ENCODE measurements around the gene PLEKHM3.

Gene PLEKHM3

GRCh38 chr2:207849443-207849842 is 175.9 kb downstream of the PLEKHM3 start:
- DNase-seq: no peak

DNA sequence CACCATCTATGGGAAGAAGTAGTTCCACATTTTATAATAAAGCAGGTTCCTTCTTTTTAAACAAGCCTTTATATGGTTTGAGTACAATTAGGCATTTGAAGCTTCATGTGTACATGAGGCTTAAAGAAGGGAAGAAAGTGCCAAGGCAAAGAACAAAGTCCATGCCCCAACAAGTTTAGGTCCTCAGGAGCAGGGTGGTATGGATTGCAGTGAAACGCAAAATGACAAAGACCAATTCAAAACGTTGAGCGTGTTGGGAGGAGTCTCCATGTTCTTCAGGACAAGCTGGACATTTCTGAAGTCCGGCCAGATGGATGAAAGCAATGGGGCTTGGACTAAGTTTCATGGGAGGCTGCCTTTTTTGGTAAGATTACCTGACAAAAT is 176.8 kb downstream of the PLEKHM3 start:
- no peak for DNase-seq

DNA sequence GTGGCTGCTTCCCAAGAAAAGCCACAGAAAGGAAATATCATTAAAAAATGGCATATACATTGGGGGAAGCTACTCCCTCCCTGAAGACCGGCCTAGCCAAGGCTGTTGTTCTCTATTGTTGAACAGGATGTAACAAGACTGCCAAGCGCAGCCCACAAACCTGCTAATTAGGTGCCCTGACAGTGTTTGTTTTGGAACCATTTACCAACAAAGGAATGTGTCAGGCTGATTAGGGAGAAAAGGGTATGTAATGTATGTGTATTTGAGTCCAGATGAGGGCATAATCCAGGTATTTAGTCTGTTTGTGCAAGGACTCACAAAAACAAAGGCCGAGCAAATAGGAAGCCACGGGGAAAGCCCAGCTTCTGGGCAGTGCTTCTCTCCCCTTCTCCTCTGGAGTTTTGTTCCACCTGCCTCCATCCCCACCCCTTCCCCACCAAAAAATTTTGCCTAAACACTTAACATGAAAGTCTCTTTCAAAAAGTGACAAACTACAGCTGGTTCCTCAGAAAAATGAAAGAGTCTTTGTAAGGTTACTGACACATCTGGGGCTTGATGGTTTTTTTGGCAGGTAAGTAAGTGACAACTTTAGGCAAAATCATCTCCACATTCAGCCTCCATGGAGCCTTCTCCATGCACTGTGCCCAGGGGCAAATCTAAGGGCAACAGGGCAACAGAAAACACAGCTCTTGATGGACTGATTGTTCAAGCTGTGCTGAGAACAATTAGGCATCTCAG is 177.4 kb downstream of the PLEKHM3 start:
- peak; percentile 62 for DNase-seq

GRCh38 chr2:207847098-207847806 is 178.1 kb downstream of the PLEKHM3 start:
- no peak for DNase-seq

GRCh38 chr2:207845202-207845864 is 180.0 kb downstream of the PLEKHM3 start:
- DNase-seq: no peak

- DNase-seq: no peak
These were observed 180.7 kb downstream of the PLEKHM3 start for GRCh38 chr2:207844648-207845047.

DNA sequence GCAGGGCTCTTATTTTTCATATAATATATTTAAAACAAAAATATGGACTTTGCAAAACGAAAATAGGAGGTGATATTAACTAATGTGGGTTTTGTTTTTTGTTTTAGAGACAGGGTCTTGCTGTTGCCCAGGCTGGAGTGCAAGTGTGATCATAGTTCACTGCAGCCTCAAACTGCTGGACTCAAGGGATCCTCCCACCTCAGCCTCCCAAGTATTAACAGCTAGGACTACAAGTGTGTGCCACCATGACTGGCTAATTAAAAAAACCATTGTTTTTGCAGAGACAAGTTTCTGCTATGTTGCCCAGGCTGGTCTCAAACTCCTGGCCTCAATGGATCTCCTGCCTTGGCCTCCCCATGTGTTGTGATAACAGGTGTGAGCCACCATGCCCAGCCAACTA is 185.2 kb downstream of the PLEKHM3 start:
- DNase-seq: no peak

DNA sequence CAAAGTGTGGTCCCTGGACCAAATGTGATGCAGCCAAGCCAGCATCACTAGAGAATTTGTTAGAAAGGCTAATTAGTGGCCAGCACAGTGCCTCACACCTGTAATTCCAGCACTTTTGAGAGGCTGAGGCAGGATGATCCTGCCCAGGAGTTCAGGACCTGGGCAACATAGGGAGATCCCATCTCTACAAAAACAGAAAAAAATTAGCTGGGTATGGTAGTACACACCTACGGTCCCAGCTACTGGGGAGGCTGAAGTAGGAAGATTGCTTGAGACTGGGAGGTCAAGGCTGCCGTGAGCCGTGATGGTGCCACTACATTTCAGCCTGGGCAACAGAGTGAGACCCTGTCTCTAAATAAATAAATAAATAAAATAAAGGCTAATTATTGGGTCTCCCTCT is 185.8 kb downstream of the PLEKHM3 start:
- no peak for DNase-seq

- no peak for DNase-seq
These were observed 186.3 kb downstream of the PLEKHM3 start for GRCh38 chr2:207839028-207839427.

DNA sequence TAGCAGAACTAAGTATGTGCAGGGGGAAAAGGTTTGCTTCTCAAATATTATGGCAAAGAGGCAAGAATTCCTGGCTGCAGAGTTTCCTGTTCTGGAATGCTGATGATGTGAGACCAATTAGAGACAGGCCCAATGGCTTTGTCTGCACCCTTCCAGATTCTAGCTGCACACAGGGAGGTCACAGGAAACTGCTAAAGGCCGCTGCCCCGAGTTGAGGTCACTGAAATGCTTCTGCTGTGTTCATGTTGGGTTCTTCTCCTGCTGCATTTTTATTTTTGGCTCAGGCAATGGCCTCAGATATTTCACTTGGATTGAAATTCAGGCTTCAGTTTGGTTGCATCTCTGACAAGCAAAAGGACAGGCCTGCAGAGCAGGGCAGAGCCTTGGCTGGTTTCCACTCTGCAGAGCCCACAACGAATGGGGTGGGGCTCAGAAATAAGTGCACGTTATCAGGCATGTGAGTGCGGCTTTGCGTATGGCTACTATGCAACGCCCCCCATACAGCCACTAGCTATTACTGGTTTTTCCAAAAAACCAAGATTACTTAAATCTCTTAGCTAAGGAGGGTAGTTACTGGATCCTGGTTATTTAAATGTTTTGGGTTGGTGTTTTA is 188.7 kb downstream of the PLEKHM3 start:
- DNase-seq: no peak

- DNase-seq: no peak
These were observed 189.5 kb downstream of the PLEKHM3 start for GRCh38 chr2:207835805-207836204.

GRCh38 chr2:207833251-207833751 is 192.0 kb downstream of the PLEKHM3 start:
- DNase-seq: no peak

GRCh38 chr2:207831584-207832248 is 193.6 kb downstream of the PLEKHM3 start:
- no peak for DNase-seq

DNA sequence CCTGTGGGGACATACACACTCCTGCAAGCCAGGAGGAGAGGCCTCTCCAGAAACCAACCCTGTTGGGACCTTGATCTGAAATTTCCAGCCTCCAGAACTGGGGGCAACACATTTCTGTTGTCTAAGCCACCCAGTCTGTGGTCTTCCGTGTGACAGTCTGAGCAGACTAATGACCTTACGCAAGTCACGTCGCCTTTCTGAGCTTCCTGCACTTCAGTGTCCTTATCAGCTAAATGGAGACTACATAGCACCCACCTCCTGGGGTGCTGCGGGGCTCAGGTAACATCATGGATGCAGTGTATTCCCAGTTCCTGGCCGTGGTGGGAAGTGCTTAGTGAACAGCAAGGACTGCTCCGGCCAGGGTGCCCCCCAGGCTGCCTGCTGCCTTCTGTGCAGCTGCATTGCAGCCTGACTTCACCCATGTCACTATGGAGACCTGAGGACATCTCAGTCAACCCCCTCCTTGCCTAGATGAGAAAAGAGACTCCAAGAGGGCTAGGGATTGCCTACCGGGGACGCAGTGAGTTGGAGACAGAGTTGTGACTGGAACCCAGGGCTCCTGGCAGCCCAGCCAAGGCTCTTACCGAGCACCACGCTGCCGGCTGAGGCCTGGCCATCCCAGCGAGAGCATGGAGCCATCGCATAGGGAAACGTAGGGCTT is 194.4 kb downstream of the PLEKHM3 start:
- DNase-seq: no peak

DNA sequence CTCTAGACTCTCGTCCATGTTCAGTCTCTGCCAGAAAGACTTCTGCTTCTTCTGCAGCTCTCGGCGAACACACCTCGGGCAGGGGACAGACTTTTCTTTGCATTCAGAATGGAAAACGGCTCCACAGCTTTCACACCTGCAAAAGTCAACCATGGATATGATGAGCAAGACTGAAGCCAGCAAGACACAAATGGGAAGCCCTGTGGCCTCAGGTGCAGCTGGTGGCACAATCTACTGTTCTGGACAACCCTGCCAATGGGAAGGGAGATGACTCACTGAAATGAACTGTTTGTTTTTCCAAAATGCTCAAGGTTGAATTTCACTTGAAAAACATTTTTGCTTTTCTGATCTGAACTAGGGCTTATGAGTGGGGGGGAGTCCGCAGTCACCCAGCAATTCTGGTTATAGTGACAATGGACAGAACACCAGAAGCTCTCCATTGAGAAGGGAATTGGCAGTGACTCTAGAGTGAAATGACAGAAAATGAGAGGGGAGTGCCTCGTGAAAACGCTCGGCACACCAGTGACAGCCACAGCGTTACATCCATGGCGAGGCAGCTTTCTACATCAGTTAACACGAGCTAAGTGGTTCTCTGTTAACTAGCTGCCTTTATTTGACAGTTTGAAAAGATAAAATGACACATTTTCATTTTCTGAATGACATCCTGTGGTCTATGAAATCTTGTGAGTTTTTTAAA is 196.8 kb downstream of the PLEKHM3 start:
- no peak for DNase-seq

DNA sequence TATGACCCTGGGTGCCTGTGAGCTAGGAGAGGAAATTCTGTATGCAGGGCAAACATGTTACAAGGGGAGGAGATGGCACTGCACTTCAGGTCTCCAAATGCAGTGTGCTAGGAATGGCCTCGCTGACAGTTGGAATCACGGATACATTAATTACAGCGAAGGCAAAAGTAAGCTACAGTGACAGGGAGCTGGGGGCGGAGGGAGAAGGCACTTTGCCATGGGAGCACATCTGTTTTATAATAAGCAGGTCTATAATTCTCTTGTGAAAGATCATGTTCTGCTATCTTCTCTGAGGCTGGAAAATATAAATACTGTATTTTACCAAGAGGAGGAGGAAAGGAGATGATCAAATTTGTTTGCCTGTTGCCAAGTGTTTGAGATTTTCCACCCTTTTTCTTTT is 199.3 kb downstream of the PLEKHM3 start:
- no peak for DNase-seq

GRCh38 chr2:207825045-207825954 is 200.0 kb downstream of the PLEKHM3 start:
- no peak for DNase-seq

DNA sequence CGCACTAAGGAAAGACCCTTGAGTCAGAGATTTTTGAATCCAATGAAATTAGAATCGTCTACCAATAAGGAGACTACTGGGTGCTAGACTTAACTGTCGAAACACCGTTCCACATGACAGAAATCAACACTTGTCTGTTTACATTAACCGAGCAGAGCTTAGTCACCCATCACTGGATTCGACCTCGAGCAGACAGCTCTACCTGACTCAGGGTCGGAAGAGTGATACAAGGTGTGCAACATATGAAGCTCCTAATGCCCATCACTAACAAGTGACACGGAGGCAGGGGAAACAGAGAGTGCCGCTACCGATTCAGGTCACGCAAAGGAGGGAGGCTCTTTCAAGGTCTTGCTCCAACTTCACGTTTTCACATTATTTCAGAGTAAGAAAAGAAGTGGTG is 201.5 kb downstream of the PLEKHM3 start:
- DNase-seq: no peak

GRCh38 chr2:207819839-207820784 is 205.2 kb downstream of the PLEKHM3 start:
- DNase-seq: no peak

All from NCI-H1105 (cell line).